HEK293 (cell line): Measurements from ENCODE around the gene VEGFB.

ENCODE experiments used
- CTCF ChIA-PET: fragments of 350-600 bp; formaldehyde crosslinking; extraction: SDS; loops from one replicate; lab custom pipeline; 2021; ENCODE audit warnings: antibody characterized with exemption; lab: Yijun Ruan, JAX
- POLR2A ChIA-PET: fragments of 300-600 bp; formaldehyde crosslinking; extraction: SDS; loops from one replicate; lab custom pipeline; 2020; ENCODE audit warnings: antibody characterized with exemption, inconsistent platforms; lab: Yijun Ruan, JAX
- H3K27ac ChIP-seq: fragments of 200-500 bp; sonication (Bioruptor generic); 2 replicates; pipeline ENCODE4 v1.5.1; 2014; ENCODE audit warnings: low read depth, low read length, control low read depth, inconsistent platforms; ENCODE audit errors: extremely low read depth
- H3K36me3 ChIP-seq, 2 experiments: fragments of 200-500 bp in 1 of 2; sonication (Bioruptor generic) in 1 of 2; 1 replicate in 1 of 2; 2 replicates in 1 of 2; pipeline ENCODE4 v1.5.1; 2014 to 2017; ENCODE audit warnings: inconsistent platforms in 2 of 2, low read length in 2 of 2; ENCODE audit not compliant: control insufficient read depth in 2 of 2, insufficient read depth in 1 of 2
- H3K4me1 ChIP-seq: fragments of 200-500 bp; sonication (Bioruptor generic); 2 replicates; pipeline ENCODE4 v1.5.1; 2014; ENCODE audit warnings: mild to moderate bottlenecking, low read length, inconsistent platforms; ENCODE audit not compliant: control insufficient read depth, insufficient read depth
- H3K4me3 ChIP-seq: 2 replicates; pipeline ENCODE4 v1.5.1; 2011; ENCODE audit warnings: low read depth, mild to moderate bottlenecking, control low read depth, low read length, moderate library complexity
- H3K9me3 ChIP-seq: fragments of 200-500 bp; sonication (Bioruptor generic); 2 replicates; pipeline ENCODE4 v1.5.1; 2014; ENCODE audit warnings: low read depth, low read length, inconsistent platforms; ENCODE audit not compliant: control insufficient read depth, insufficient read depth
- AEBP2 ChIP-seq: fragments of 450-650 bp; formaldehyde crosslinking; IDR thresholded peaks from 2 replicates; pipeline ENCODE4 v1.5.1; 2016; ENCODE audit warnings: missing biosample characterization, missing genetic modification characterization, borderline replicate concordance
- IKZF3 ChIP-seq: fragments of 450-650 bp; IDR thresholded peaks from 2 replicates; pipeline ENCODE4 v1.5.0; 2018; ENCODE audit warnings: missing biosample characterization, mild to moderate bottlenecking, missing genetic modification characterization, moderate library complexity
- PATZ1 ChIP-seq: fragments of 450-650 bp; formaldehyde crosslinking; IDR thresholded peaks from 2 replicates; pipeline ENCODE4 v1.5.1; 2016; ENCODE audit warnings: missing biosample characterization, missing genetic modification characterization
- SETDB1 ChIP-seq: IDR thresholded peaks from one replicate; pipeline ENCODE4 v1.6.1; 2017; ENCODE audit warnings: mild to moderate bottlenecking, low read length, moderate library complexity, mixed read lengths; ENCODE audit not compliant: insufficient read length
- SP7 ChIP-seq: fragments of 450-650 bp; formaldehyde crosslinking; IDR thresholded peaks from 2 replicates; pipeline ENCODE4 v1.5.1; 2016; ENCODE audit warnings: missing biosample characterization, missing genetic modification characterization
- ZBTB1 ChIP-seq: fragments of 450-650 bp; formaldehyde crosslinking; IDR thresholded peaks from 2 replicates; pipeline ENCODE4 v1.5.1; 2016; ENCODE audit warnings: missing biosample characterization, missing genetic modification characterization
- ZBTB26 ChIP-seq: fragments of 450-650 bp; formaldehyde crosslinking; optimal IDR thresholded peaks from 2 replicates; pipeline ENCODE3; 2016; ENCODE audit warnings: missing biosample characterization, mild to moderate bottlenecking, missing genetic modification characterization
- ZBTB48 ChIP-seq: fragments of 450-650 bp; formaldehyde crosslinking; IDR thresholded peaks from 2 replicates; pipeline ENCODE4 v1.5.1; 2016; ENCODE audit warnings: missing biosample characterization, missing genetic modification characterization
- ZBTB6 ChIP-seq: fragments of 450-650 bp; formaldehyde crosslinking; IDR thresholded peaks from 2 replicates; pipeline ENCODE4 v1.5.1; 2017; ENCODE audit warnings: missing biosample characterization, missing genetic modification characterization
- ZEB2 ChIP-seq: fragments of 450-650 bp; formaldehyde crosslinking; IDR thresholded peaks from 2 replicates; pipeline ENCODE4 v1.5.1; 2016; ENCODE audit warnings: missing biosample characterization, missing genetic modification characterization
- ZFHX2 ChIP-seq: fragments of 450-650 bp; formaldehyde crosslinking; conservative IDR thresholded peaks from 2 replicates; pipeline ENCODE4 v1.5.1; 2016; ENCODE audit warnings: missing biosample characterization, missing genetic modification characterization
- ZNF155 ChIP-seq: fragments of 450-650 bp; formaldehyde crosslinking; IDR thresholded peaks from 2 replicates; pipeline ENCODE4 v1.5.1; 2016; ENCODE audit warnings: missing biosample characterization, missing genetic modification characterization
- ZNF184 ChIP-seq: fragments of 450-650 bp; IDR thresholded peaks from 2 replicates; pipeline ENCODE4 v1.5.1; 2018; ENCODE audit warnings: missing biosample characterization, mild to moderate bottlenecking, missing genetic modification characterization
- ZNF19 ChIP-seq: fragments of 450-650 bp; formaldehyde crosslinking; IDR thresholded peaks from 2 replicates; pipeline ENCODE4; 2016; ENCODE audit warnings: missing biosample characterization, missing genetic modification characterization, low read depth
- ZNF362 ChIP-seq: fragments of 450-650 bp; formaldehyde crosslinking; IDR thresholded peaks from 2 replicates; pipeline ENCODE4 v1.5.1; 2016; ENCODE audit warnings: missing biosample characterization, missing genetic modification characterization
- ZNF366 ChIP-seq: fragments of 450-650 bp; formaldehyde crosslinking; conservative IDR thresholded peaks from 2 replicates; pipeline ENCODE4 v1.5.1; 2016; ENCODE audit warnings: missing biosample characterization, missing genetic modification characterization
- ZNF488 ChIP-seq: fragments of 450-650 bp; formaldehyde crosslinking; IDR thresholded peaks from 2 replicates; pipeline ENCODE4 v1.5.1; 2016; ENCODE audit warnings: missing biosample characterization, missing genetic modification characterization
- ZNF548 ChIP-seq: fragments of 450-650 bp; formaldehyde crosslinking; IDR thresholded peaks from 2 replicates; pipeline ENCODE4 v1.5.1; 2016; ENCODE audit warnings: missing biosample characterization, missing genetic modification characterization
- ZNF549 ChIP-seq: fragments of 450-650 bp; IDR thresholded peaks from 2 replicates; pipeline ENCODE4 v1.5.1; 2018; ENCODE audit warnings: missing biosample characterization, missing genetic modification characterization, mild to moderate bottlenecking, inconsistent platforms, moderate library complexity
- ZNF639 ChIP-seq: fragments of 450-650 bp; formaldehyde crosslinking; IDR thresholded peaks from 2 replicates; pipeline ENCODE4 v1.5.1; 2016; ENCODE audit warnings: missing biosample characterization, missing genetic modification characterization
- ZNF776 ChIP-seq: fragments of 450-650 bp; formaldehyde crosslinking; IDR thresholded peaks from 2 replicates; pipeline ENCODE4 v1.5.0; 2017; ENCODE audit warnings: missing biosample characterization, missing genetic modification characterization, borderline replicate concordance
- ZSCAN18 ChIP-seq: fragments of 450-650 bp; formaldehyde crosslinking; IDR thresholded peaks from 2 replicates; pipeline ENCODE4 v1.5.1; 2016; ENCODE audit warnings: missing biosample characterization, missing genetic modification characterization

Gene VEGFB

GRCh38 chr11:64246871-64247728, 12.7 kb downstream of the VEGFB start, which contains the start of gene PPP1R14B:
Gene PPP1R14B (minus strand): TSS chr11:64246943. CDS start chr11:64246673, 270 bp downstream.
- H3K36me3 ChIP-seq = peaks cover 0 to 20% of the 10 kb centered on the region in 2 experiments; a peak in 1 of 3 replicates
- H3K9me3 ChIP-seq = no peaks in the 10 kb centered on the region
- ChIA-PET CTCF (interaction anchor here (1.1 to 1.7 kb wide), 3 partner anchors 8 to 58 kb away, joined by 4 to 8 read pairs (median 5); no protein-coding TSS in a partner anchor), POLR2A (interaction anchor here (1.1 to 7.2 kb wide), 5 partner anchors 21 to 71 kb away, joined by 3 to 96 read pairs (median 7); partner anchors contain the start of genes NUDT22, PRDX5, TRMT112 and TRPT1)
- peaks cover 7% of the 10 kb centered on the region for H3K4me1 ChIP-seq
- peak within 1 kb of the TSS; percentile 68 for H3K4me3 ChIP-seq
- H3K27ac ChIP-seq = peak within 1 kb of the TSS; percentile 73
- TF ChIP-seq SETDB1 (no peak), ZNF548 (tag by site-specific recombination) (no peak), ZEB2 (no peak), ZBTB1 (tag by site-specific recombination) (no peak), ZSCAN18 (tag by site-specific recombination) (no peak), PATZ1 (tag by site-specific recombination) (peak; percentile 88), ZNF366 (tag by site-specific recombination) (no peak), ZBTB26 (tag by site-specific recombination) (peak; percentile 63), IKZF3 (tag by site-specific recombination) (no peak; the same call in 1 of the 2 replicates), SP7 (0 out of 2 replicates have a peak, but pooled peaks have one; percentile 15), AEBP2 (tag by site-specific recombination) (no peak), ZBTB48 (tag by site-specific recombination) (peak; percentile 93), ZFHX2 (tag by site-specific recombination) (peak; percentile 56; the same call in 1 of the 2 replicates), ZBTB6 (no peak), ZNF549 (no peak), ZNF639 (tag by site-specific recombination) (no peak), ZNF776 (tag by site-specific recombination) (no peak), ZNF184 (tag by site-specific recombination) (no peak), ZNF19 (tag by site-specific recombination) (no peak), ZNF362 (tag by site-specific recombination) (no peak), ZNF155 (tag by site-specific recombination) (no peak), ZNF488 (no peak)
